ENCODE data around the gene HTRA3.

Gene HTRA3

GRCh38 chr4:8235224-8235623, 34.3 kb upstream of the HTRA3 start:
- DNase-seq: no peak

- DNase-seq: no peak
Observed at GRCh38 chr4:8235686-8236085, 33.9 kb upstream of the HTRA3 start.

GRCh38 chr4:8236106-8236919, 33.2 kb upstream of the HTRA3 start:
- DNase-seq: no peak

- DNase-seq: no peak
Observed at GRCh38 chr4:8236920-8237195, 32.7 kb upstream of the HTRA3 start.

GRCh38 chr4:8237256-8237989, 32.1 kb upstream of the HTRA3 start:
- no peak for DNase-seq

GRCh38 chr4:8238036-8238511, 31.5 kb upstream of the HTRA3 start:
- DNase-seq: no peak

- DNase-seq: no peak
Observed at GRCh38 chr4:8238515-8239053, 31.0 kb upstream of the HTRA3 start.

GRCh38 chr4:8239226-8239625, 30.3 kb upstream of the HTRA3 start:
- no peak for DNase-seq

GRCh38 chr4:8239661-8240060, 29.9 kb upstream of the HTRA3 start:
- DNase-seq: no peak

GRCh38 chr4:8240211-8241041, 29.1 kb upstream of the HTRA3 start:
- DNase-seq: no peak

- DNase-seq: no peak
Observed at GRCh38 chr4:8241211-8241779, 28.3 kb upstream of the HTRA3 start.

GRCh38 chr4:8241895-8242696, 27.5 kb upstream of the HTRA3 start:
- peak; percentile 87 for DNase-seq

GRCh38 chr4:8242782-8243560, 26.6 kb upstream of the HTRA3 start:
- DNase-seq: no peak

- no peak for DNase-seq
Observed at GRCh38 chr4:8244001-8244757, 25.4 kb upstream of the HTRA3 start.

GRCh38 chr4:8244931-8245460, 24.6 kb upstream of the HTRA3 start:
- DNase-seq: no peak

GRCh38 chr4:8245884-8246833, 23.4 kb upstream of the HTRA3 start:
- no peak for DNase-seq

- DNase-seq: no peak
Observed at GRCh38 chr4:8247047-8247930, 22.3 kb upstream of the HTRA3 start.

- peak; percentile 28 for DNase-seq
Observed at GRCh38 chr4:8248091-8248490, 21.5 kb upstream of the HTRA3 start.
